WERI-Rb-1 (cell line): ENCODE data around the gene MOCOS.
"Not testable (repeated sequence)": the region's sequence is repeated elsewhere in the genome, so short reads cannot be mapped to it uniquely, and the experiment has no call there.

ENCODE experiments used
- DNase-seq: peaks from one replicate; pipeline ENCODE4 v3.0.0-alpha.2; 2020
- H3K27ac ChIP-seq: fragments of 250-450 bp; sonication (Bioruptor Pico); 2 replicates; pipeline ENCODE4 v1.5.1; 2020; ENCODE audit warnings: mild to moderate bottlenecking, moderate library complexity
- H3K27me3 ChIP-seq: fragments of 250-450 bp; sonication (Bioruptor Pico); 2 replicates; pipeline ENCODE4 v1.5.1; 2021; ENCODE audit warnings: mild to moderate bottlenecking, low read depth, moderate library complexity; ENCODE audit not compliant: insufficient read depth, severe bottlenecking
- H3K36me3 ChIP-seq: fragments of 250-450 bp; sonication (Bioruptor Pico); 2 replicates; pipeline ENCODE4 v1.5.1; 2020; ENCODE audit warnings: mild to moderate bottlenecking, moderate library complexity
- H3K4me3 ChIP-seq: 2 replicates; pipeline ENCODE4 v1.5.1; 2011; ENCODE audit warnings: low read depth, mild to moderate bottlenecking, control low read depth, low read length
- H3K9me3 ChIP-seq: fragments of 250-450 bp; sonication (Bioruptor Pico); 2 replicates; pipeline ENCODE4 v1.5.1; 2021; ENCODE audit warnings: mild to moderate bottlenecking, moderate library complexity; ENCODE audit not compliant: severe bottlenecking
- TF ChIP-seq, protein P1 (sequence below): IDR thresholded peaks from 2 replicates; pipeline ENCODE4 v1.5.1; 2011; ENCODE audit warnings: low read depth, mild to moderate bottlenecking, control low read depth, inconsistent platforms, low read length

Gene MOCOS

DNA sequence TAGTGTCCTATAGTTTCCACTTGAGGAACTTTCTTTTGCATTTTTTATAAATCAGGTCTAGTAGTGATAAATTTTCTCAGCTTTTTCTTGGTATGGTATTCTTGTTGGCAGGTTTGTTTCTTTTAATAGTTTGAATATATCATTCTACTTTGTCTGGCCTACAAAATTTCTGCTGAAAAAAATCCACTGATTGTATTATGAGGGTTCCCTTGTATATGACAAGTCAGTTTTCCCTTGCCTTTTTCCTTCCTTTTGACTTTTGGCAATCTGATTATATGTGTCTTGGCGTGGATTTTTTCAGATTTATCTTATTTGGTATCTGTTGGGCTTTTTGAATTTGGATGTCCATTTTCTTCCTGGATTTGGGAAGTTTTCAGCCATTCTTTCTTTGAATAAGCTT lies 41.9 kb downstream of the MOCOS start:
- DNase-seq, result no peak
- peaks cover 17% of the 10 kb centered on the region for H3K9me3 ChIP-seq
- TF ChIP-seq, protein P1, sequence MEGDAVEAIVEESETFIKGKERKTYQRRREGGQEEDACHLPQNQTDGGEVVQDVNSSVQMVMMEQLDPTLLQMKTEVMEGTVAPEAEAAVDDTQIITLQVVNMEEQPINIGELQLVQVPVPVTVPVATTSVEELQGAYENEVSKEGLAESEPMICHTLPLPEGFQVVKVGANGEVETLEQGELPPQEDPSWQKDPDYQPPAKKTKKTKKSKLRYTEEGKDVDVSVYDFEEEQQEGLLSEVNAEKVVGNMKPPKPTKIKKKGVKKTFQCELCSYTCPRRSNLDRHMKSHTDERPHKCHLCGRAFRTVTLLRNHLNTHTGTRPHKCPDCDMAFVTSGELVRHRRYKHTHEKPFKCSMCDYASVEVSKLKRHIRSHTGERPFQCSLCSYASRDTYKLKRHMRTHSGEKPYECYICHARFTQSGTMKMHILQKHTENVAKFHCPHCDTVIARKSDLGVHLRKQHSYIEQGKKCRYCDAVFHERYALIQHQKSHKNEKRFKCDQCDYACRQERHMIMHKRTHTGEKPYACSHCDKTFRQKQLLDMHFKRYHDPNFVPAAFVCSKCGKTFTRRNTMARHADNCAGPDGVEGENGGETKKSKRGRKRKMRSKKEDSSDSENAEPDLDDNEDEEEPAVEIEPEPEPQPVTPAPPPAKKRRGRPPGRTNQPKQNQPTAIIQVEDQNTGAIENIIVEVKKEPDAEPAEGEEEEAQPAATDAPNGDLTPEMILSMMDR, result no peak
- no peaks in the 10 kb centered on the region for H3K36me3 ChIP-seq
- H3K4me3 ChIP-seq, result no peak overlapping the region
- no peaks in the 10 kb centered on the region for H3K27me3 ChIP-seq
- no peak overlapping the region for H3K27ac ChIP-seq

DNA sequence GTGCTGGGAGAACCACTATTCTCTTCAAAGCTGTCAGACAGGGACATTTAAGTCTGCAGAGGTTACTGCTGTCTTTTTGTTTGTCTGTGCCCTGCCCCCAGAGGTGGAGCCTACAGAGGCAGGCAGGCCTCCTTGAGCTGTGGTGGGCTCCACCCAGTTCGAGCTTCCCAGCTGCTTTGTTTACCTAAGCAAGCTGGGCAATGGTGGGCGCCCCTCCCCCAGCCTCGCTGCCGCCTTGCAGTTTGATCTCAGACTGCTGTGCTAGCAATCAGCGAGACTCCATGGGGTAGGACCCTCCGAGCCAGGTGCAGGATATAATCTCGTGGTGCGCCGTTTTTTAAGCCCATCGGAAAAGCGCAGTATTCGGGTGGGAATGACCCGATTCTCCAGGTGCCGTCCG lies 53.2 kb downstream of the MOCOS start:
- H3K4me3 ChIP-seq, H3K27me3 ChIP-seq, DNase-seq, H3K9me3 ChIP-seq, H3K27ac ChIP-seq, H3K36me3 ChIP-seq: not testable (repeated sequence)

DNA sequence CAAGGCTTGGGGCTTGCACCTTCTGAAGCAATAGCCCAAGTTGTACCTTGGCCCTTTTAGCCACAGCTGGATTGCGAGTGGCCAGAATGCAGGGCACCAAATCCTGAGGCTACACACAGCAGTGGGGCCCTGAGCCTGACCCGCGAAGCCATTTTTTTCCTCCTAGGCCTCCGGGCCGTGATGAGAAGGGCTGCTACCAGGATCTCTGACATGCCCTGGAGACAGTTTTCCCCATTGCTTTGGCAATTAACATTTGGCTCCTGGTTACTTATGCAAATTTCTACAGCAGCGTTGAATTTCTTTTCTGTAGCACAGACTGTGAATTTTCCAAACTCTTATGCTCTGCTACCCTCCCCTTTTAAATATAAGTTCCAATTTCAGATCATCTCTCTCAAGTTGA lies 54.5 kb downstream of the MOCOS start:
- TF ChIP-seq, protein P1, result no peak

DNA sequence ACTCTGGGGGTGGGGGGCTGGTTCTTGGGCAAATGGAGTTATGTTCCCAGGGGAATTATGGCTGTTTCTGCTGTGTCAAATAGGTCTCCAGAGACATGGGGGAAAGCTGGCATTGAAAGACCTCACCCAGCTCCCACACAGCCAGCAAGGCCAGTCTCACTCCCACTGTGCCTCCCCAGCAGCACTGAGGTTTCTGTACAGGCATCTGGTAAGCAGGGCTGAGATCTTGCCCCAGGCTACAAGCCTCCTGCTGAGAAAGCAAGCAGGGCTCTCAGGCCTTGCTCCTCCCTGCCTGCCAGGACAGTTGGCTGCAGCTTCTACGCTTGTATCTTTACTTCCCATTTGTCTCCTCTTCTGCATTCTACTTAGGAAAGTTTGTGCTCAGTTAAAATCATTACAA lies 59.7 kb downstream of the MOCOS start:
- H3K27me3 ChIP-seq, result no peaks in the 10 kb centered on the region
- TF ChIP-seq, protein P1, result no peak
- no peak overlapping the region for H3K4me3 ChIP-seq
- H3K27ac ChIP-seq, result no peak overlapping the region
- DNase-seq, result no peak
- H3K36me3 ChIP-seq, result no peaks in the 10 kb centered on the region
- H3K9me3 ChIP-seq, result peaks cover 13% of the 10 kb centered on the region

More for the DNA sequence above, 54.5 kb downstream of the MOCOS start:
- Histone ChIP-seq H3K27me3 (no peaks in the 10 kb centered on the region), H3K36me3 (no peaks in the 10 kb centered on the region), H3K27ac (no peak overlapping the region), H3K9me3 (peaks cover 4% of the 10 kb centered on the region), H3K4me3 (no peak overlapping the region)
- DNase-seq, result no peak

DNA sequence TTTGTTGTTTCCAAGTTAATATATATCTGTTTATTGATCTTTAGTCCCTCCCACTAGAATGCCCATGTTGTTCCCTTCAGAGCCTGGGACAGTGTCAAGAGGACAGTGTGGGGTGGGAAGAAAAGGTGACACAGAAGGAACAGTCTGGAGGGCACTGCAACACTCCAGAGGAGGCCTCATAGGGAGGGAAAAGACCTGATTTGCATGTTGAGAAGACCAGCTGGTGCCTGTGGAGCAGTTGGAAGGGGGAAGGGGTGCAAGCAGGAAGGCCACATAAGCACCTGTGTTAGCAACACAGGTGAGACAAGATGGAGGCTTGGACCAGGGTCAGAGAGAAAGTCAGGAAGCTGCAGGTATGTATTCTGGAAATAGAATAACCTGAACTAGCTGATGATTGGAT lies 62.1 kb downstream of the MOCOS start:
- TF ChIP-seq, protein P1, result no peak
- peak overlapping the region; percentile 71; the same call in 1 of the 2 replicates for H3K27ac ChIP-seq
- no peak overlapping the region for H3K4me3 ChIP-seq
- peak; percentile 29 for DNase-seq
- no peaks in the 10 kb centered on the region for H3K36me3 ChIP-seq
- peaks cover 13% of the 10 kb centered on the region for H3K9me3 ChIP-seq
- no peaks in the 10 kb centered on the region for H3K27me3 ChIP-seq

DNA sequence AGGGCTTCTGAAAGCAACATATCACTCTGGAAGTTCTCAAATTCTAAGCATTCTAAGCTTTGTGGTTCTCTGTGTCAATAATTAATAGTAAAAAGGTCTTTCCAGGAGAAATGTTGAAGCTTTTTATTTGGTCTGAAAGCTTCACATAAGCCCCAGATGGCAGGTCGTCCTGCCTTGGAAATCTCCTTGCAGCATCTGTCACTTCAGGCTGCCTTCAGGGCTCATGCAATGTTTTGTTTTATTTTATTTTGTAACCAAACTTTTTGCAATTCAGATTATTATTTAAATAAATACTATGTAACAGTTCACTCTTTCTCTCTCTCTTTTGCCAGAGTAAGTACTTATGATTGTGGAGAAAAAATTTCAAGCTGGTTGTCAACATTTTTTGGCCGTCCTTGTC lies 63.5 kb downstream of the MOCOS start:
- TF ChIP-seq, protein P1, result no peak
- DNase-seq, result peak; percentile 36
- Histone ChIP-seq H3K27ac (peak overlapping the region; percentile 71), H3K27me3 (no peaks in the 10 kb centered on the region), H3K4me3 (no peak overlapping the region), H3K36me3 (no peaks in the 10 kb centered on the region), H3K9me3 (peaks cover 12% of the 10 kb centered on the region)
